Posterior cingulate gyrus (tissue), 11 donors: ENCODE measurements around the gene AUP1.

Experiments used
- DNase-seq, 10 donors: peaks; one replicate each; pipeline versions ENCODE4 v3.0.0 to v3.0.0-alpha.2; 2020 to 2021; ENCODE audit warnings: mixed read lengths in 3 of 10
- intact Hi-C: fragments of 100-400 bp; cut with DNase I; formaldehyde crosslinking; loops from one replicate; pipeline ENCODE4 v1.15.1; 2023

AUP1 gene

GRCh38 chr2:74558284-74559230 is 29.1 kb upstream of the AUP1 start:
- intact Hi-C loops: no loop called here
- no peak for DNase-seq

GRCh38 chr2:74556831-74557370 is 27.4 kb upstream of the AUP1 start:
- no peak for DNase-seq
- intact Hi-C loops: no loop called here

- no peak for DNase-seq
- intact Hi-C loops: no loop called here
These were observed 26.7 kb upstream of the AUP1 start for GRCh38 chr2:74556159-74556558.

GRCh38 chr2:74555610-74556103 is 26.2 kb upstream of the AUP1 start:
- peak in 1 of 10 donors; percentile 86 for DNase-seq
- intact Hi-C loops: no loop called here

- intact Hi-C loops: no loop called here
- peak in 1 of 10 donors; percentile 19 for DNase-seq
These were observed 25.5 kb upstream of the AUP1 start for GRCh38 chr2:74554820-74555531.

GRCh38 chr2:74553892-74554819 is 24.6 kb upstream of the AUP1 start, which contains the start of the genes DOK1 and LOXL3:
DOK1 (plus strand) TSS chr2:74554720; CDS start chr2:74554755, 35 bp downstream.
LOXL3 (minus strand) TSS chr2:74553942; CDS start chr2:74552634, 1,308 bp downstream.
- intact Hi-C loops: no loop called here
- peak; percentile 51 to 95 (median 74) for DNase-seq

GRCh38 chr2:74552914-74553811 is 23.7 kb upstream of the AUP1 start:
- intact Hi-C loops: no loop called here
- peak in 1 of 10 donors; percentile 20 for DNase-seq

- intact Hi-C loops: no loop called here
- DNase-seq: no peak
These were observed 22.7 kb upstream of the AUP1 start for GRCh38 chr2:74551942-74552913.

GRCh38 chr2:74551530-74551929 is 22.0 kb upstream of the AUP1 start:
- DNase-seq: no peak
- intact Hi-C loops: no loop called here

- no peak for DNase-seq
- intact Hi-C loops: no loop called here
These were observed 20.7 kb upstream of the AUP1 start for GRCh38 chr2:74550231-74550630.

GRCh38 chr2:74548900-74549826 is 19.7 kb upstream of the AUP1 start:
- intact Hi-C loops: no loop called here
- peak in 3 of 10 donors; percentile 22 to 88 (median 38) for DNase-seq

GRCh38 chr2:74548285-74548899 is 18.9 kb upstream of the AUP1 start:
- intact Hi-C loops: no loop called here
- DNase-seq: no peak

GRCh38 chr2:74546004-74546403 is 16.5 kb upstream of the AUP1 start:
- no peak for DNase-seq
- intact Hi-C loops: no loop called here

GRCh38 chr2:74544634-74545033 is 15.1 kb upstream of the AUP1 start:
- no peak for DNase-seq
- intact Hi-C loops: no loop called here

- intact Hi-C loops: no loop called here
- DNase-seq: no peak
These were observed 13.5 kb upstream of the AUP1 start for GRCh38 chr2:74542978-74543377.

GRCh38 chr2:74540291-74540690 is 10.8 kb upstream of the AUP1 start:
- intact Hi-C loops: no loop called here
- DNase-seq: no peak
